ENCODE measurements around the gene MED13L. TPM values are rescaled to one million over a fixed set of nuclear protein-coding genes. Genes with fewer than 3 reads are reported as not detected.

Gene MED13L
- total RNA-seq, 2 donors from 2014 or later: 88.9 to 140 TPM

DNA sequence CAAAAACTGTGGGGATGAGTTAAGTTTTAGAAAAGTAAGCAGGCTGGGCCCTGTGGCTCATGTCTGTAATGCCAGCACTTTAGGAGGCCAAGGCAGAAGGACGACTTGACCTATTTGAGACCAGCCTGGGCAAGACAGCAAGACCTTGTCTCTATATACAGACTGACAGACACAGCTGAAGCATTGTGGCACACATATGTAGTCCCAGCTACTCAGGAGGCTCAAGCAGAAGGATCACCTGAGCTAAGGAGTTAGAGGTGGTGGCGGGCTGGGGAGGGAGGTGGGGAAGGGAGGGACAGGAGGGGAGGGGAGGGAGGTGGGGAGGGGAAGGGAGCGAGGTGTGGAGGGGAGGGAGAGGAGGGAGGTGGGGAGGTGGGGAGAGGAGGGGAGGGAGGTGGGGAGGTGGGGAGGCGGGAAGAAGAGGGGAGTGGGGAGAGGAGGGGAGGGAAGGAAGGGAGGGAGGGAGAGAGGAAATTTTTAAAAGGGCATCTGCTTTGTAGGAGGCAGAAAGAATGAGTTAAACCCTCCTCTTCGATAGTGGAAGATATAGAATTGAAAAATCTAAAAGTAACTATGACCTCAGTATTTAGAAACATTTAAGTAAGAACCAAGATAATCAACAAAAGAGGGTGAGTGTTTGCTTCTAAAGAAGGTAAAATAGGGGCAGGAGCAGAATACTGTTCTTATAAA, 30.9 kb downstream of the MED13L start:
- peaks cover 3% of the 10 kb centered on the region for H3K4me1 ChIP-seq (replicated peaks)
- intact Hi-C loops (cut with DNase I): no loop called here

GRCh38 chr12:116245189-116245588, 32.3 kb downstream of the MED13L start:
- Histone ChIP-seq H3K36me3 (no peaks in the 10 kb centered on the region), H3K27ac (no peak overlapping the region), H3K4me1 (replicated peaks) (peaks cover 3% of the 10 kb centered on the region), H3K4me3 (no peak overlapping the region), H3K27me3 (replicated peaks; ENCODE audit: insufficient read depth) (no peaks in the 10 kb centered on the region), H3K9me3 (no peaks in the 10 kb centered on the region)
- intact Hi-C loops (cut with DNase I): no loop called here
- 97% methylated on average over 2 of the region's 2 CpGs for WGBS
- DNase-seq (ENCODE audit: low spot score): no peak
- TF ChIP-seq CTCF (IDR thresholded peaks at IDR 0.05) (no peak), POLR2A (IDR thresholded peaks at IDR 0.05) (no peak), POLR2AphosphoS5 (IDR thresholded peaks at IDR 0.05) (no peak)

More for the DNA sequence above, 30.9 kb downstream of the MED13L start:
- Histone ChIP-seq H3K27ac (no peak overlapping the region), H3K27me3 (replicated peaks; ENCODE audit: insufficient read depth) (no peaks in the 10 kb centered on the region), H3K4me3 (no peak overlapping the region), H3K9me3 (no peaks in the 10 kb centered on the region), H3K36me3 (no peaks in the 10 kb centered on the region)
- 78% methylated on average over 5 of the region's 5 CpGs for WGBS
- DNase-seq (ENCODE audit: low spot score): no peak
- TF ChIP-seq CTCF (IDR thresholded peaks at IDR 0.05): no peak
- no peak for TF ChIP-seq POLR2AphosphoS5 (IDR thresholded peaks at IDR 0.05)
- no peak for TF ChIP-seq POLR2A (IDR thresholded peaks at IDR 0.05)

- DNase-seq (ENCODE audit: low spot score): no peak
- peaks cover 3% of the 10 kb centered on the region for H3K4me1 ChIP-seq (replicated peaks)
- H3K27me3 ChIP-seq (replicated peaks; ENCODE audit: insufficient read depth): no peaks in the 10 kb centered on the region
- H3K9me3 ChIP-seq: no peaks in the 10 kb centered on the region
- TF ChIP-seq CTCF (IDR thresholded peaks at IDR 0.05) (no peak), POLR2A (IDR thresholded peaks at IDR 0.05) (no peak), POLR2AphosphoS5 (IDR thresholded peaks at IDR 0.05) (no peak)
- WGBS: 88% methylated on average over 6 of the region's 6 CpGs
- no peaks in the 10 kb centered on the region for H3K36me3 ChIP-seq
- intact Hi-C loops (cut with DNase I): no loop called here
- H3K4me3 ChIP-seq: no peak overlapping the region
- no peak overlapping the region for H3K27ac ChIP-seq
Measured at GRCh38 chr12:116244474-116245090, 32.9 kb downstream of the MED13L start.

- H3K4me3 ChIP-seq: no peak overlapping the region
- TF ChIP-seq POLR2AphosphoS5 (IDR thresholded peaks at IDR 0.05): no peak
- no peak for TF ChIP-seq POLR2A (IDR thresholded peaks at IDR 0.05)
- no peak for TF ChIP-seq CTCF (IDR thresholded peaks at IDR 0.05)
- no peaks in the 10 kb centered on the region for H3K36me3 ChIP-seq
- intact Hi-C loops (cut with DNase I): no loop called here
- H3K9me3 ChIP-seq: no peaks in the 10 kb centered on the region
- no peak overlapping the region for H3K27ac ChIP-seq
- 21% methylated on average over 2 of the region's 2 CpGs for WGBS
- no peak for DNase-seq (ENCODE audit: low spot score)
- H3K4me1 ChIP-seq (replicated peaks): peaks cover 3% of the 10 kb centered on the region
- no peaks in the 10 kb centered on the region for H3K27me3 ChIP-seq (replicated peaks; ENCODE audit: insufficient read depth)
Measured at GRCh38 chr12:116244001-116244400, 33.5 kb downstream of the MED13L start.

GRCh38 chr12:116242740-116243139, 34.8 kb downstream of the MED13L start:
- Histone ChIP-seq H3K27me3 (replicated peaks; ENCODE audit: insufficient read depth) (no peaks in the 10 kb centered on the region), H3K4me1 (replicated peaks) (peaks cover 3% of the 10 kb centered on the region), H3K36me3 (no peaks in the 10 kb centered on the region), H3K27ac (no peak overlapping the region), H3K4me3 (no peak overlapping the region), H3K9me3 (no peaks in the 10 kb centered on the region)
- TF ChIP-seq POLR2A (IDR thresholded peaks at IDR 0.05) (no peak), POLR2AphosphoS5 (IDR thresholded peaks at IDR 0.05) (no peak), CTCF (IDR thresholded peaks at IDR 0.05) (no peak)
- intact Hi-C loops (cut with DNase I): no loop called here
- no peak for DNase-seq (ENCODE audit: low spot score)
- 77% methylated on average over 1 of the region's 1 CpG for WGBS
